Activated CD4-positive, alpha-beta T cell treated with anti-CD3 and anti-CD28 coated beads for 4 hours (primary cell): Measurements from ENCODE around the gene STIM1.
"Not testable (repeated sequence)": the region's sequence is repeated elsewhere in the genome, so short reads cannot be mapped to it uniquely, and the experiment has no call there.

Experiments
- DNase-seq, 2 donors: peaks; one replicate each; pipeline ENCODE4 v3.0.0-alpha.2; 2020

The STIM1 gene

DNA sequence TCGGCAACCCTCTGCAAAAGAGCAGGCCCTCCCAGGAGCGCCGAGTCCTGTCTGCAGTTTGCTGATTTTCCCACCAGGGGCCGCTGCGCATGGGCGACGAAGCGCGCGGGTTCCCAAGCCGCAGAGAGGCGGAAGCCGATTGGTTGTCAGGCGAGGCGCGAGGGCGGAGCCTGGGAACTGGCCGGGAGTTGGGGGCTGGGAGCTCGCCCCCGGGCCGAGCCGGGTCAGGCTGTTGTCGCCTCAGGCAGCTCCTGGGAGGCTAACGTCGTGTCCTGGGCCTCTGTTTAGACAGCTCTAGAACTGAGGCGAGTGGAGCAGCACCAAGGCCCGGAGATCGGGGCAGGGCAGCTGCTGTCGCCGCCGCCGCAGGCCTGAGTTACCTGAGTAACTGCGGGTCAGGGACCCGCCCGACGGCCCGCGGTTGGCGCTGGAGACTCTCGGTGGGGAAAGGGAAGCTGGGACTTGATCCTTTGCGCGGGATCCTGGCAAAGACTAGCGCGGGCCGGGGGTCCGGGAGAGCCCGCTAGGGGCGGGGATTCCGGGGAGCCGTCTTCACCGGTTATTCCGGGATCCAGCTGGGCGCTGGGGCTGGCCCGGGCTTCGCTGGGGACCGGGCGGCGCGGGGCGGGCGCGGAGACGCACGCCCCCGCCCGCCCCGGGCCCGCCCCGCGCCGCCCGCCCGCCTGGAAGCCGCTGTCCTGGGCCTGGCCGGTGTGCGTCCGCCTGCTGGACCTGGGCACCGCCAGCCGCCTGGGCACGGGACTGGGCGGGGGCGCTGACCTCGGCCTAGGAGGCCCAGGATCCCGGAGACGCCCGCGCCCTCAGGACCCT lies at the start of gene STIM1:
Gene STIM1, plus strand, starts transcription at position 688 of the 831 bp plus-strand sequence. CDS start 607 bp downstream, outside the sequence.
- peak; percentile 95 to 98 for DNase-seq

DNA sequence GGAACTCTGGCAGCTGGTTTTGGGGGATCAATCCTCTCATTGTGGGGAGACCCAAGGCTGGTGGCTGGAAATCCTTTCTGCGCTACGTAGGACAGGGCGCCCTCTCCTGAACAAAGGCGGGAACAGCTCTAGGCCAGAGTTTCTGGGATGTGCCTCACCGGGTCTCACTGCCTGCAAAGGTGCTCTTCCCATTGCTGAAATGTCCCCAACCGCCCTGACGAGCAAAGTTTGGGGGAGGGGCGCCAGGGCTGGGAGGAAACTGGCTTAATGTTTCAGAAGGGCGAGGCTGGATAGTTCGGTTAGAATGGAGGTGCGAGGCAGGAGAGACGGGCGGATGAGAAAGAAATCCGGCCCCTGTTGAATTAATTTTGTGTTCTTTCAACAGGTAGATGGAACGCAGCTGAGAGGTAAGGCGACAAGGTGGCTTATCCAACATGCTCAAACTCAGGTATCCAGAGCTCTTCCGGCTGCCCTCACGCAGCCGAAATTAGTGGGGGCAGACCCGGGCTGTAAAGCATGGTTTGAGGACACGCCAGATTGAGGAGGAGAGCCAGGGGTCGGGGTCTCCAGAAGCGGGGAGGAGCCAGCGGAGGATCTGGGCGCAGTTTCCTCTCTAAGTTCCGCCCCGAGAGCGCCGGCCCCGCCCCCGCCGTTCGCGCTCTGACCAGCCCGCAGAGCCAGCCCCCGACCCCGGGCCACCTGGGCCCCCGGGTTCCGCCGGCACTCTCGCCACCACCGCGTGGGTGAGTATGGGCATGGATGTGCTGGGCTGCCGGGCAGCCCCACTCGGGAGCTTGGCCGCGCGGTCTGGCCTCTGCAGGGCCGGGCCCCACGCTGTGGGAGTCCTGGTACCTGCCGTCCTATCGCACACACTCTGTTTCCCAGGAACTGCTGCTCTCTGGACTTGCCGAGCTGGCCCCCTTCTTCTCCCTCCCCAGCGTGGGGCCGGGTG lies 47.3 kb upstream of the STIM1 start, which contains the start of gene PGAP2:
Gene PGAP2, plus strand, starts transcription at position 652 of the 952 bp plus-strand sequence. CDS start 2,700 bp downstream, outside the sequence.
- peak; percentile 43 to 47 for DNase-seq

GRCh38 chr11:3808861-3809623 lies 46.4 kb upstream of the STIM1 start:
- peak; percentile 37 to 48 for DNase-seq

DNA sequence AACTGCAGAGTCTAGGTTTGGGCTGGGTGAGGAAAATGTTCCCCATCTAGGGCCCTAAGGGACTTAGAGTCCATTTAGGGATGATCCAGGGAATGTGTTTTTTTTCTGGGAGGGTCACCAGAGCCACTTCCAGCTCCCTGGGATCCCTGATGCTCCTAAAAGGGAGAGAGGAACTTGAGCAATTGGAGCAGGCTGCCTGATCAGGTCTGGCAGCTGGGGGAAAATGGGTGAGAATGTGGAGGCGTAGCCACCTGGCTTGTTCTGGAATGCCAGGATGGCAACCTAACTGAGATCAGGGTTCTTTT lies 45.9 kb upstream of the STIM1 start:
- DNase-seq = no peak

DNA sequence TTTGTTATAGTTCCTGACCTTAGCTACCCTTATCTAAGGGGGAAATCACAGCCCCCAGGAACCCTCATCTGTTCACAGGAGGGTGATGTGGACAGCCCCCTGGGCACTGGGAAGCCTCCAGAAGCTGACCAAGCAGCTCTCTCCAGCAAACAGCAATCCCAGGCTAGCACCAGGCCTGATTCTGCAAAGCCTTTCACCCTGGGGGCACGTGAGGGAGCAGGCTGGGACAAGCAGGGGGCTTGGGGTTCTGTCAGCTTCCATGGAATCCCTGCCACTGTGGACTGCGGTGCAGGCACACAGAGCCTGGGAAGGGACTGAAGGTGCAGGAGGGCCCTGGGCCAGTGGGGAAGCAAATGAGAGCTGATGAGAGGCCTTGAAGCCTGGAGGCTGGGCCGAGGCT lies 45.0 kb upstream of the STIM1 start:
- no peak for DNase-seq

DNA sequence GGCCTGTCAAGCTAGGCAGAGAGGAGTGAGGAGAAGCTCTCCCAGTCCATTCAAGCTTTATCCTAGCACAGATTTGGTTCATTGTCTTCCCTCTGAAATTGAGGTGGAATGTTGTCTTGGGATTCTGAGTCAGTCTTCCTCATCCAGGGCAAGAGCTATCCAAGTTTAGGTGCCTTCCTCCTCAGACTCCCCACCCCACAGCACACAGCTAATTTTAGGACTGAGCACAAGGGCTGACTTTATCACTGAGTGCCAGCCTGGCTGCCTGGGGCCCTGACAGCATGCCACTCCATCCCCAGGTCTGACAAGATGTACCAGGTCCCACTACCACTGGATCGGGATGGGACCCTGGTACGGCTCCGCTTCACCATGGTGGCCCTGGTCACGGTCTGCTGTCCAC lies 44.5 kb upstream of the STIM1 start:
- DNase-seq = no peak

DNA sequence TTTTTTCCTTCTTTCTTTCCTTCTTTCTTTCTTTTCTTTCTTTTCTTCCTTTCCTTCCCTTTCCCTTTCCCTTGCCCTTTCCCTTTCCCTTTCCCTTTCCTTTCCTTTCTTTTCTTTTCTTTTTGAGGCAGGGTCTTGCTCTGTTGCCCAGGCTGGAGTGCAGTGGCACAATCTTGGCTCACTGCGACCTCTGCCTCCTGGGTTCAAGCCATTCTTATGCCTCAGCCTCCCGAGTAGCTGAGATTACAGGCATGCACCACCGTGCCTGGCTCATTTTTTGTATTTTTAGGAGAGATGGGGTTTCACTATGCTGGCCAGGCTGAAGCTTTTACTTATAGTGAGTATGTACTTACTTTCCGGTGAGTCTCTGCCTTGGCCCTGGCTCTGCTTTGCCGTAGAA lies 40.6 kb upstream of the STIM1 start:
- DNase-seq = not testable (repeated sequence)

DNA sequence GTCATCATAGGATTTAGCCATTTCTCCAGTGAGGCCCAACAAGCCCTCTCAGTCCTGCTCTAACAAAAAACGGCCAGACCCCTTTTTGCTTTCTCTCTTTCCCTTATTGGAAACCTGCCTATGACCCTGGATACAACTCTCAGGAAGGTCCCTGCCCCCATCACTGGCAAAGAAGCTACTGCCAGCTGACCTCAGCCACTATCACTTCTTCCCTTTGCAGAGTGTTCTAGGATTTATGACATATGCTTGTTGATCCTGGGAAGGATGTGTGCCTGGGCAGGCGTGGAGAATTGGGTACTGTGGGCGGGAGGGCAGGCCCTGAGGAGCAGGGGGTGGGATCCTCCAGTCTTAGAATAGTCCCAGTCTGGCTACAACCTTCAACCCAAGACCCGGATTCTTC lies 39.6 kb upstream of the STIM1 start:
- DNase-seq = no peak

DNA sequence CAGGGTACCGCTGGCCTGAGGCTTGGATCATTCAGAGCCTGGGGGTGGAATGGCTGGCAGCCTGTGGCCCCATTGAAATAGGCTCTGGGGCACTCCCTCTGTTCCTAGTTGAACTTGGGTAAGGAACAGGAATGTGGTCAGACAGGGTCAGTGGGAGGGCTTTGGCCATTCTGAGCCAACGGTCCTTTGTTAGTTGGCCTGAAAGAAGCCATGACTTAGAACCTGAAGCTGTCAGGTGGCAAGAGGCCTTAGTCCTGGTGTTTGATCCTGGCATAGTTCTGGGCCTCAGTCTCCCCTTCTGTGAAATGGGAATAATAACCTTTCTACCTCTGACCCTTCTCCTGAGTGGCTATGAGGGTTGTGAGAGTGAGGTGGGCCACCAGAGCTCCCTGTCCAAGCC lies 38.8 kb upstream of the STIM1 start:
- DNase-seq = no peak

GRCh38 chr11:3817181-3817800 lies 38.2 kb upstream of the STIM1 start:
- no peak for DNase-seq

GRCh38 chr11:3820971-3821370 lies 34.5 kb upstream of the STIM1 start:
- no peak for DNase-seq

- DNase-seq = no peak
Observed at GRCh38 chr11:3822312-3822711, 33.2 kb upstream of the STIM1 start.

DNA sequence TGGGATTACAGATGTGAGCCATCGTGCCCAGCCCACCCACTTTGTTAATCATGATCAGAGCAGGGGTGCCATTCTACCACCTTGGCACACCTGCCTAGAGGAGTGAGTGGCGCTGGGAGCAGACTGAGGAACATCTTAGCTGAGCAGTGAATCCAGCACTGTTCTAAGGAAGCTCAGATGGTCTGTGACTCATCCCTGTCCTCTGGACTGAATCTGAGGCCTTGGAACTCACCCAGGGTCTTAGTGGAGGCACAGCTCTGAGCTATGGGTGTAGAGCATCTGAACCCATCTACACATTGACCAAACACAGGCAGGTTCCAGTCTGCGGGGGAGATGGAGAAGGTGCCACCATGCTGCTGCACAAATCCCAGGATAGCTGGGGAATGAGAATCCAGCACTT lies 32.2 kb upstream of the STIM1 start:
- no peak for DNase-seq

- DNase-seq = no peak
Observed at GRCh38 chr11:3823762-3824506, 31.5 kb upstream of the STIM1 start.

DNA sequence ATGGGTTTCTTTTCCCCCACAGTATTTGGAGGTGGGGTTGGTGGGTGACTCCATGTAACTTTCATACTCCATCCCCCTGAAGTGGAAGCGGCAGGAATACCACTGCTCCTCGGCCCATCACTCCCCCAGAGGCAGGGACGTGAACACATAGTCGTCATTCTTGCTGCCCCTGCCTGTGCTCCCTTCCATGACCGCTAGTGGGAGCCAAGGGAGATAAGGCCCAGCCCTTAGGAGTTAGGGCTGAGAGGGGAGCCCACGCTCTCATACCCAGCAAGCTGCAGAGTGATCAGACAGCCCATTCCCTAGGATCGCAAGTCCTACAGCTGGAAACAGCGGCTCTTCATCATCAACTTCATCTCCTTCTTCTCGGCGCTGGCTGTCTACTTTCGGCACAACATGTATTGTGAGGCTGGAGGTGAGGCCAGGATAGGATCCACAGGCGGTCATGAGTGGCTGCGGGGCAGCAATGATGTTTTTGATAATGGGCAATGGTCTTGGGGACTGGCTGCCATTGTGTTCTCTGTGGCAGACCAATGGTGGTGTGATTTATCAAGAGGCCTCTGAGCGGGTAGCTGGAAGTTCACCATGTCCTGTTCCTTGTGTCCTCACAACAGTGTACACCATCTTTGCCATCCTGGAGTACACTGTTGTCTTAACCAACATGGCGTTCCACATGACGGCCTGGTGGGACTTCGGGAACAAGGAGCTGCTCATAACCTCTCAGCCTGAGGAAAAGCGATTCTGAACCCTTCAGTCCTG lies 30.6 kb upstream of the STIM1 start:
- peak; percentile 78 to 88 for DNase-seq

DNA sequence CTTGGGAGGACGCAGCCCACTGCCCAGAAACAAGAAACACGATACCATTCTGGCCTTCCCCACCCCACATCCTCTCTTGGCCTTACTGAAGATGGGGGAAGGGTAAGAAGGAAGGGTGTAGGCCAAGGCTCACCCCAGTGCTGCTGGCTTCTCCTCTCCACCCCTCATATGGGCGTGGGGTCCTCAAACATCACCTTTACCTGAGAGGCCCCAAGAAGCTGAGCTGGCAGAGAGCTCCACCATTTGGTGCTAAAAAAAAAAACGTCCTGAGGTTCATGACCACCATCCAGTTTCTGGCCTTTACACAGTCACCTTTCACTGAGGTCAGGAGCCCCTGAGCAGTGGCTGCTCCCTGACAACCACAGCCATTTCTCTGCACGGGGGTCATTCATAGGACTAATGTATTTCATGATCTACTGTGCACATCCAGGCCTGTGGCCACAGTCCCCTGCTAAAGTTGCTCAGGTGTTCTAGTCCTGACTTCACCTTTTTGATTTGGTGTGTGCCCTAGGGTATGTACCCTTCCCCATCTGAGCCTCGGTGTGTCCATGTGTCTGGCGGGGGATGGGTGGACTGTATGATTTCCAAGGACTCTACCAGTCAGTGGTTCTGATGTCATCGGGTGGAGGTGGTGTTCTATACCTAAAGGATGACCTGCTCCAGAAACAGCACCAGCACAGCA lies 29.9 kb upstream of the STIM1 start:
- no peak for DNase-seq

GRCh38 chr11:3826721-3827120 lies 28.7 kb upstream of the STIM1 start:
- no peak for DNase-seq

DNA sequence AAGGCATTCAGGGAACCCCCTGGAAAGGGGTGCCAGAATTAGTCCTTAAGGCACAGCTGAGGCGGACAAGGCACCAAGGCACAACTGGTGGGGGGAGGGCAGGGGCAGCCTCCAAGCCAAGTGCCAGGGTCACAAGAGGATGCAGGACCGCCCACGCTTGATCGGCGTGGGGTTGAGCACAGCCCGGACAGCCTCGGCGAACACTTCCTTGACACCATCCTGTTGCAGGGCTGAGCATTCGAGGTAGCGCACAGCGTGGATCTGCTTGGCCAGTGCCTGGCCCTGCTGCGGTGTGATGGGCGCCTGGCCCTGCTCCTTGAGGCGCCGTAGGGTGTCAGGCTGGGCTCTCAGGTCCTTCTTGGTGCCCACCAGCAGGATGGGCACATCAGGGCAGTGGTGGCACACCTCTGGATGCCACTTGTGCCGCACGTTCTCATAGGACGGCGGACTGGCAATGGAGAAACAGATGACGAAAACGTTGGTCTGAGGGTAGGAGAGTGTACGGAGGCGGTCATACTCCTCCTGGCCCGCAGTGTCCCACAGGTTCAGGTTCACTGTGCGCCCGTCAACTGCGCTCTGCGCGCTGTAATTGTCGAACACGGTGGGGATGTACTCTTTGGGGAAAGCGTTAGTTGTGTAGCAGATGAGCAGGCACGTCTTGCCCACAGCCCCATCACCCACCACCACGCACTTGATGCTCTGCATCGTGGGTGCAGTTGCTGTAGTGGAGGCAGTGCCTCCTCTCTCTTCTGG lies 27.9 kb upstream of the STIM1 start:
- no peak for DNase-seq

- DNase-seq = no peak
Observed at GRCh38 chr11:3830088-3830487, 25.4 kb upstream of the STIM1 start.

DNA sequence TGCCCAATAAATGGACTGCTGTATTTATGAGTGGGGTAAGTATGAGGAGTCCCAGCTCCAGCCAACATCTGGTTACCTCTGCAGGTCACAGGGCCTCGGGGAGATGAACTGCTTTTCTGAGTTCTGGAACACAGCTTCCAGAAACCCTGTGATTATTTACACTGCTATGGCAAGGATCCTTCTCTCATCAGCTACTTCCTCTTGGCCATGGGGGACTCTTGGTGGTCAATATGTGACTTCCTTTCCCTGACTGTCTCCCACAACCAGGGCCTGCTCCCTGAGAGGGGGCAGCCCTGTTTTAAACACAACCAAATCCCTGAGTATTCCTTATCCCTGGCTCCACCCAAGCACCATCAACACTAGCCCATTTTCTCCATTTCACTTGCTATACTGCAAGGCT lies 24.7 kb upstream of the STIM1 start:
- no peak for DNase-seq
